ENCODE data around the gene RTN4RL1. TPM values are rescaled to one million over a fixed set of nuclear protein-coding genes. Genes with fewer than 3 reads are reported as not detected.

The RTN4RL1 gene
- total RNA-seq, 1 donor, result 0.27 TPM

GRCh38 chr17:1972487-1973160 lies 52.5 kb downstream of the RTN4RL1 start:
- H3K4me3 ChIP-seq (ENCODE audit: low read depth, low read length), result no peak overlapping the region
- no peak for TF ChIP-seq CTCF (IDR thresholded peaks at IDR 0.05; ENCODE audit: insufficient read depth, low read length)
- no peak for DNase-seq (ENCODE audit: low read depth)

GRCh38 chr17:1970843-1971384 lies 54.2 kb downstream of the RTN4RL1 start:
- no peak overlapping the region for H3K4me3 ChIP-seq (ENCODE audit: low read depth, low read length)
- DNase-seq (ENCODE audit: low read depth), result no peak
- TF ChIP-seq CTCF (IDR thresholded peaks at IDR 0.05; ENCODE audit: insufficient read depth, low read length), result no peak

GRCh38 chr17:1969712-1970111 lies 55.4 kb downstream of the RTN4RL1 start:
- TF ChIP-seq CTCF (IDR thresholded peaks at IDR 0.05; ENCODE audit: insufficient read depth, low read length), result no peak
- H3K4me3 ChIP-seq (ENCODE audit: low read depth, low read length), result no peak overlapping the region
- DNase-seq (ENCODE audit: low read depth), result no peak

GRCh38 chr17:1967213-1967612 lies 57.9 kb downstream of the RTN4RL1 start:
- no peak overlapping the region for H3K4me3 ChIP-seq (ENCODE audit: low read depth, low read length)
- no peak for TF ChIP-seq CTCF (IDR thresholded peaks at IDR 0.05; ENCODE audit: insufficient read depth, low read length)
- DNase-seq (ENCODE audit: low read depth), result no peak

- H3K4me3 ChIP-seq (ENCODE audit: low read depth, low read length), result no peak overlapping the region
- no peak for DNase-seq (ENCODE audit: low read depth)
- TF ChIP-seq CTCF (IDR thresholded peaks at IDR 0.05; ENCODE audit: insufficient read depth, low read length), result no peak
Observed at GRCh38 chr17:1966274-1967086, 58.7 kb downstream of the RTN4RL1 start.

GRCh38 chr17:1965556-1966273 lies 59.4 kb downstream of the RTN4RL1 start:
- no peak overlapping the region for H3K4me3 ChIP-seq (ENCODE audit: low read depth, low read length)
- TF ChIP-seq CTCF (IDR thresholded peaks at IDR 0.05; ENCODE audit: insufficient read depth, low read length), result no peak
- DNase-seq (ENCODE audit: low read depth), result no peak

Measured in fibroblast of the aortic adventitia (primary cell).